HCT116 (cell line): ENCODE results near the gene TMEM135.

Experiments used
- ATF3 ChIP-seq: IDR thresholded peaks from 2 replicates; pipeline ENCODE4 v1.6.1; 2012
- CTCF ChIP-seq, 3 experiments: fragments of 200-600 bp in 1 of 3; sonication (generic) in 1 of 3; IDR thresholded peaks in 2 of 3; conservative IDR thresholded peaks in 1 of 3; 2 replicates each; pipeline ENCODE4 v1.5.1; 2012 to 2017; ENCODE audit warnings: low read depth in 2 of 3, low read length in 2 of 3, antibody characterized with exemption in 1 of 3, borderline replicate concordance in 1 of 3, control low read depth in 1 of 3, mild to moderate bottlenecking in 1 of 3, mixed read lengths in 1 of 3, mixed run types in 1 of 3, moderate library complexity in 1 of 3; ENCODE audit not compliant: insufficient read depth in 1 of 3
- EZH2 ChIP-seq: fragments of 200-600 bp; sonication (generic); IDR thresholded peaks from 2 replicates; pipeline ENCODE4 v1.6.1; 2017; ENCODE audit warnings: antibody characterized with exemption, mixed run types
- POLR2A ChIP-seq: IDR thresholded peaks from 2 replicates; pipeline ENCODE4 v1.7.0; 2011; ENCODE audit warnings: borderline replicate concordance; ENCODE audit not compliant: insufficient read depth, insufficient read length; ENCODE audit errors: extremely low read depth

- no peak for TF ChIP-seq ATF3
- TF ChIP-seq POLR2A: no peak
- no peak for TF ChIP-seq EZH2
- TF ChIP-seq CTCF (IDR thresholded peaks at IDR 0.05 in 2 of 3, conservative IDR thresholded peaks at IDR 0.05 in 1 of 3; ENCODE audit: borderline replicate concordance in 1 of 3, insufficient read depth in 1 of 3, low read depth in 2 of 3, low read length in 2 of 3): no peak
Observed at GRCh38 chr11:87317441-87317840, 279.7 kb downstream of the TMEM135 start.
